Gastrocnemius medialis (tissue), 4 donors: ENCODE measurements around the gene TMEM218. TPM values are rescaled to one million over a fixed set of nuclear protein-coding genes. Genes with fewer than 3 reads are reported as not detected.

Experiments
- ATAC-seq, 2 donors: fragments of 150-250 bp; one replicate each; pipeline ENCODE4 v1.9.1; 2016
- DNase-seq, 2 donors: peaks; one replicate each; pipeline ENCODE4 v3.0.0-alpha.2; 2019
- H3K27ac ChIP-seq, 4 donors: fragments of 200-600 bp; sonication (generic); 1 replicate in 1 of 4; 2 replicates in 3 of 4; pipeline ENCODE4 v1.5.1; 2016 to 2018; ENCODE audit warnings: mild to moderate bottlenecking in 2 of 4, moderate library complexity in 1 of 4
- H3K27me3 ChIP-seq, 3 donors: fragments of 200-600 bp; sonication (generic) in 2 of 3; 1 replicate in 1 of 3; 2 replicates in 2 of 3; pipeline versions ENCODE4 v1.5.1 to v1.6.0; 2016 to 2019; ENCODE audit warnings: mild to moderate bottlenecking in 1 of 3, moderate library complexity in 1 of 3
- H3K36me3 ChIP-seq, 2 donors: fragments of 200-600 bp; sonication (generic) in 1 of 2; one replicate each; pipeline ENCODE4 v1.5.1; 2017 to 2018
- H3K4me1 ChIP-seq, 2 donors: fragments of 200-600 bp; sonication (generic) in 1 of 2; one replicate each; pipeline ENCODE4 v1.5.1; 2016 to 2017; ENCODE audit warnings: mild to moderate bottlenecking in 2 of 2
- H3K4me3 ChIP-seq, 4 donors: fragments of 200-600 bp; sonication (generic) in 3 of 4; 1 replicate in 1 of 4; 2 replicates in 3 of 4; pipeline ENCODE4 v1.5.1; 2016 to 2019; ENCODE audit warnings: mild to moderate bottlenecking in 2 of 4
- H3K9me3 ChIP-seq, 3 donors: fragments of 200-600 bp; sonication (generic) in 2 of 3; 1 replicate in 1 of 3; 2 replicates in 2 of 3; pipeline ENCODE4 v1.5.1; 2016 to 2019
- POLR2A ChIP-seq, 2 donors: fragments of 450-650 bp; IDR thresholded peaks; one replicate each; pipeline ENCODE4 v1.6.1; 2017; ENCODE audit warnings: antibody characterized with exemption in 2 of 2, mild to moderate bottlenecking in 2 of 2, moderate library complexity in 2 of 2
- in situ Hi-C, 4 donors: fragments of 200-750 bp; cut with MboI; loops; one replicate each; pipeline versions ENCODE4 v1.15.0 to v1.8.0; 2017; ENCODE audit warnings: low sequenced_read_pairs in 4 of 4
- intact Hi-C: fragments of 100-400 bp; cut with DNase I; formaldehyde crosslinking; loops from one replicate; pipeline ENCODE4 v1.15.1; 2023; ENCODE audit warnings: low total_unique reads
- total RNA-seq, 4 donors: library from RNA; depleted of rRNA; stranded (reverse); fragments of >200 nt; gene quantifications; one replicate each; pipeline versions ENCODE4 v1.1.0 to v1.2.3, GENCODE V29; 2016
- TF ChIP-seq, protein P1 (sequence below), 5 experiments: fragments of 450-650 bp in 3 of 5; fragments of 200-600 bp in 2 of 5; sonication (generic) in 2 of 5; IDR thresholded peaks in 4 of 5; conservative IDR thresholded peaks in 1 of 5; 1 replicate in 4 of 5; 2 replicates in 1 of 5; pipeline ENCODE4 v1.5.1; 2016 to 2019; ENCODE audit warnings: antibody characterized with exemption in 5 of 5, mild to moderate bottlenecking in 3 of 5, moderate library complexity in 3 of 5

The TMEM218 gene
- total RNA-seq, 4 donors from 2014 or later, result 6.3 to 11.2 (median 9.4) TPM

- Histone ChIP-seq H3K27ac (peak overlapping the region; percentile 28 to 55 (median 44)), H3K4me1 (peaks cover 0 to 8% of the 10 kb centered on the region in 2 donors), H3K9me3 (no peaks in the 10 kb centered on the region), H3K4me3 (peak overlapping the region; percentile 59 to 69 (median 64)), H3K27me3 (peaks cover 0 to 5% (median 4%) of the 10 kb centered on the region in 3 donors), H3K36me3 (no peaks in the 10 kb centered on the region)
- TF ChIP-seq POLR2A (IDR thresholded peaks at IDR 0.05), result no peak
- TF ChIP-seq, protein P1, sequence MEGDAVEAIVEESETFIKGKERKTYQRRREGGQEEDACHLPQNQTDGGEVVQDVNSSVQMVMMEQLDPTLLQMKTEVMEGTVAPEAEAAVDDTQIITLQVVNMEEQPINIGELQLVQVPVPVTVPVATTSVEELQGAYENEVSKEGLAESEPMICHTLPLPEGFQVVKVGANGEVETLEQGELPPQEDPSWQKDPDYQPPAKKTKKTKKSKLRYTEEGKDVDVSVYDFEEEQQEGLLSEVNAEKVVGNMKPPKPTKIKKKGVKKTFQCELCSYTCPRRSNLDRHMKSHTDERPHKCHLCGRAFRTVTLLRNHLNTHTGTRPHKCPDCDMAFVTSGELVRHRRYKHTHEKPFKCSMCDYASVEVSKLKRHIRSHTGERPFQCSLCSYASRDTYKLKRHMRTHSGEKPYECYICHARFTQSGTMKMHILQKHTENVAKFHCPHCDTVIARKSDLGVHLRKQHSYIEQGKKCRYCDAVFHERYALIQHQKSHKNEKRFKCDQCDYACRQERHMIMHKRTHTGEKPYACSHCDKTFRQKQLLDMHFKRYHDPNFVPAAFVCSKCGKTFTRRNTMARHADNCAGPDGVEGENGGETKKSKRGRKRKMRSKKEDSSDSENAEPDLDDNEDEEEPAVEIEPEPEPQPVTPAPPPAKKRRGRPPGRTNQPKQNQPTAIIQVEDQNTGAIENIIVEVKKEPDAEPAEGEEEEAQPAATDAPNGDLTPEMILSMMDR (IDR thresholded peaks at IDR 0.05 in 4 of 5, conservative IDR thresholded peaks at IDR 0.05 in 1 of 5), result no peak
- intact Hi-C loops (no loop called here), in situ Hi-C loops (no loop called here)
- ATAC-seq, result no peak
- DNase-seq, result no peak
Observed at GRCh38 chr11:125063429-125064043, 47.9 kb downstream of the TMEM218 start.

GRCh38 chr11:125062931-125063428 lies 48.4 kb downstream of the TMEM218 start, which contains the start of gene SLC37A2:
TSS of gene SLC37A2 (plus strand) at chr11:125063305. CDS start at chr11:125063368, 63 bp downstream.
- peak; percentile 24 to 56 for DNase-seq
- peak; percentile 85 to 86 for ATAC-seq
- peaks cover 0 to 5% (median 4%) of the 10 kb centered on the region in 3 donors for H3K27me3 ChIP-seq
- no peaks in the 10 kb centered on the region for H3K9me3 ChIP-seq
- H3K27ac ChIP-seq, result peak within 1 kb of the TSS; percentile 28 to 55 (median 44)
- H3K36me3 ChIP-seq, result no peaks in the 10 kb centered on the region
- H3K4me1 ChIP-seq, result peaks cover 0 to 8% of the 10 kb centered on the region in 2 donors
- peak within 1 kb of the TSS; percentile 59 to 69 (median 64) for H3K4me3 ChIP-seq
- intact Hi-C loops (no loop called here), in situ Hi-C loops (no loop called here)
- TF ChIP-seq, protein P1 (IDR thresholded peaks at IDR 0.05 in 4 of 5, conservative IDR thresholded peaks at IDR 0.05 in 1 of 5), result peak in 3 of 5 experiments; percentile 18 to 37 (median 24)
- TF ChIP-seq POLR2A (IDR thresholded peaks at IDR 0.05), result peak; percentile 33 to 44

GRCh38 chr11:125062218-125062930 lies 49.1 kb downstream of the TMEM218 start:
- TF ChIP-seq POLR2A (IDR thresholded peaks at IDR 0.05), result no peak
- TF ChIP-seq, protein P1 (IDR thresholded peaks at IDR 0.05 in 4 of 5, conservative IDR thresholded peaks at IDR 0.05 in 1 of 5), result no peak
- peaks cover 0 to 5% (median 4%) of the 10 kb centered on the region in 3 donors for H3K27me3 ChIP-seq
- peaks cover 0 to 8% of the 10 kb centered on the region in 2 donors for H3K4me1 ChIP-seq
- no peaks in the 10 kb centered on the region for H3K36me3 ChIP-seq
- no peaks in the 10 kb centered on the region for H3K9me3 ChIP-seq
- DNase-seq, result no peak
- ATAC-seq, result peak in 1 of 2 donors; percentile 5
- in situ Hi-C loops (no loop called here), intact Hi-C loops (no loop called here)
- peak overlapping the region; percentile 28 to 55 (median 44) for H3K27ac ChIP-seq
- peak overlapping the region; percentile 59 to 69 (median 64) for H3K4me3 ChIP-seq

DNA sequence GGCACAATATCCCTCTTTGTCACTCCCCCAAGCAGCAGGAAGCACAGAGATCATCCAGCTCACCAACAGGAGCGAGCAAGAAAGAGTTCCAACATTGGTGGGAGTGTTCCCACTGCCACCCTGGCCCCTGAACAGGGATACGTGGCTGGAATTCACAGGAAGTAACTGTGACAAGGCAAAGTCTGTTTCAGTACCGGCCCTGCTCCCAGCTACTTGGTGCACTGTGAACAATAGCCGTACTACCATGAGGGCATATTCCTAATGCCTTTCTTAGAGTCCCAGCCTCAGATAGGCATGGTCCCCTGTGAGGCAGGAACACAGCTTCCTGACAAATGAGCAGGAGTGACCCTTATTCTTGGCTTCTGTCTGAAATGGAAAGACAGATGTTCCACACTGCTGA lies 50.1 kb downstream of the TMEM218 start:
- no peaks in the 10 kb centered on the region for H3K9me3 ChIP-seq
- TF ChIP-seq, protein P1 (IDR thresholded peaks at IDR 0.05 in 4 of 5, conservative IDR thresholded peaks at IDR 0.05 in 1 of 5), result no peak
- no peak for TF ChIP-seq POLR2A (IDR thresholded peaks at IDR 0.05)
- in situ Hi-C loops, result no loop called here
- no peak overlapping the region for H3K27ac ChIP-seq
- H3K36me3 ChIP-seq, result no peaks in the 10 kb centered on the region
- no peak overlapping the region for H3K4me3 ChIP-seq
- peaks cover 0 to 8% of the 10 kb centered on the region in 2 donors for H3K4me1 ChIP-seq
- DNase-seq, result no peak
- no peak for ATAC-seq
- intact Hi-C loops, result no loop called here
- H3K27me3 ChIP-seq, result peaks cover 0 to 3% (median 0%) of the 10 kb centered on the region in 3 donors
